GM19438 (cell line): ENCODE data around the gene RPP14.
"Not testable (repeated sequence)": the region's sequence is repeated elsewhere in the genome, so short reads cannot be mapped to it uniquely, and the experiment has no call there.

Experiments
- ATAC-seq: cut with Tn5 transposase; IDR thresholded peaks from one replicate; pipeline ENCODE4 v1.9.1; 2021; ENCODE audit warnings: low read depth; ENCODE audit not compliant: unreplicated experiment

RPP14 gene

GRCh38 chr3:58290446-58290845, 15.6 kb upstream of the RPP14 start:
- not testable (repeated sequence) for ATAC-seq

DNA sequence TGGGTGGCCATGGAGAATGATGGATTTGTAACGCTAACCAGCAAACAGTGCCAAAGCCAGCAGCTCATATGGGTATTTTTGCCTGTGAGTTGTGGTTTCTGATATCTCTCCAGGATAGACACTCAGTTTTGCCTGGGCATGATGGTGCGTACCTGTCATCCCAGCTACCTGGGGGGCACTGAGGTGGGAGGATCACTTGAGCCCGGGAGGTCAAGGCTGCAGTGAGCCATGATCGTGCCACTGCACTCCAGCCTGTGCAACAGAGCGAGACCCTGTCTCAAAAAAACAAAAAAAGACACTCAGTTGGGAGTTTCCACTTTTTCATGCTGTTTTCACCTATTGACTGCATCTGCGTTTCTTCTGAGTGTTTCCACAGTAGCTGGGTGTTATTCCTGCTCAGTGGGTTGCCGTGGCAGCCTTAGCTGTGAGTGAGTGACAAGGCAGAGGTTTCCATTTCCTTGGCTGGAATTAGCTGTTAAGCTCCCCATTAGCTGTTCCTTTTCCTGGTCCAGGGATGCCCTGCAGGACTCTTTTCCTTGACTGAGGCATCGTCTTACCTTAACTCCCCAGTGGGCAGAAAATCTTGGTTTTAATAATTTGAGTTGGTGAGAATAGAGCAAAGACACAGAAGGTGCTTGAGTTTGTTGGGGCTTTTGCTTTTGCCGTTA, 14.2 kb upstream of the RPP14 start:
- ATAC-seq = no peak

GRCh38 chr3:58292866-58293265, 13.2 kb upstream of the RPP14 start:
- ATAC-seq = no peak

GRCh38 chr3:58293516-58293915, 12.5 kb upstream of the RPP14 start:
- no peak for ATAC-seq

- no peak for ATAC-seq
These were observed 9.8 kb upstream of the RPP14 start for GRCh38 chr3:58296269-58296668.

DNA sequence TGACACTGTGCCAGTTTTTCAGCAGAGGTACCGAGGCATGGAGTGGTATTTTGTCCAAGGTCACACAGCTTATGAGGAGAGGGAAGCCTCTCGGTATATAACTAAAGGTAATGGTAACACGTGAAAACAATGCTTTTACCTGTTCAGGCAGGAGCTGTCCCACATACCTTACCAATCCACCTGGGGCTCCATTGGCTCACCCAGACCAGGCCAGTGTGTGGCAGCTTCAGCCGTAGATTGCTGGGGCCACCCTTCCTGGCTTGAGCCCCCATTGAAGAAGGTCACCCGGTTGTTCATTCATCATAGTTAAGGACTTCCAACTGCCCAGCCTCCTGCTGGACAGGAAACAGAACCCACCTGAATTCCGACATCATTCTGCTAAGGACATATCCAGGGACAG, 9.2 kb upstream of the RPP14 start:
- no peak for ATAC-seq

DNA sequence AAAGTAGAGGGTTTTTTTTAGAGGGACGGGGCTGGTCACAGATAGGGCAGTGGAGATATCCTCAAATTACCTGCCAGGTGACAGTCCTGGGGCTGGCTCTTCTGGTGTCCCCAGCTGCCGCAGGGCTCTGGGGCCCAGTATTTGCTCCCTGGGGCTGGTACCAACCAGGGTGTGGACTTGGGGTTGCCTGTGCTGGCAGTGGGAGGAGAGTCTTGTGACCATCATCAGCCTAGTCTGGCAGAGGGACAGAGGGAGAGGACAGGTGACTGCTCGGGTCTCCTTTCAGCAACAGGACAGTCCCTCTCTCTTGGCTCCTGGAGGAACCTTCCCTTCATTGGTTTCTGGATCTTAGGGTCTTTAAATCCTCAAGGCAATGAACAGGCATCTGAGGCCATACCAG, 7.9 kb upstream of the RPP14 start:
- no peak for ATAC-seq

DNA sequence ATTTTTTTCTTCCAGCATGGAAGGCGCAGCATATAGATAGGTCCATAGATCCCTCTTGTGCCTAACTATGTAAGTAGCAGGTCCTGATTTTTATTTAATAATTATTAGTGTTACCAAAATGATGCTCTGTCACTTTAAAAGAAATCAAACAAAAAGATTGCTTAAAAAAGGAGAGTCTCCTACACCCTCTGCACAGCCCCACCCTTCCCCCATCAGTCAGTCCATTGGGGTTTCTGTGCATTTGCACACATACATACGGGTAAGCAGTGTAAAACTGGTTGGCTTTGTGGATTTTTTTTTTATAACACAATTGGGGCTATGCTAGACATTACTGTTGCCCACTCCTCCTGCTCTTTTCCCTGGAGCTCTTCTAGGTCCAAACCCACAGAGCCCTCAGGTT, 7.0 kb upstream of the RPP14 start:
- ATAC-seq = no peak

DNA sequence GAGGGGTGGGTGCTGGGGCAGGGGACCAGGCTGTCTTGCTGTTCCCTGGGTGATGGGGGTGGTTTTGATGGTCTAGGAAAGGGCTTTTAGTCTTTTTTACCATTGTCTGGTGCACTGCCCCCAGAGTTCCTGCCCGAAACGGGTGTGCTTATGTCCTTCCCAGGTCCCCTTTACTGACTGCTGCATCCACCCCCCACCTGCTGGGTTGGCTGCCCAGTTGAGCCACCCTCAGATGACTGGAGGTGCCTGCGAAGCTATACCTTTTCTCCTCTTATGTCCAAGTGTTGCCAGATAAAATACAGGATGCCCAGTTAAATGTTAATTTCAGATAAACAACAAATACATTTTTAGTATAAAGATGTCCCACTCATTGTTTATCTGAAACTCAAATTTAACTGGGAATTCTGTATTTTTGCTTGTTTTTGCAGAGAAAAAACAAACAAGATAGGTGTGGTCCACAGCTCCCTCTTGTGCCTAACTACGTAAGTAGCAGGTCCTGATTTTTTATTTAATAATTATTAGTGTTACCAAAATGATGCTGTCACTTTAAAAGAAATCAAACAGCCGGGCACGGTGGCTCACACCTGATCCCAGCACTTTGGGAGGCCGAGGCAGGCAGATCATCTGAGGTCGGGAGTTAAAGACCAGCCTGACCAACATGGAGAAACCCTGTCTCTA, 6.1 kb upstream of the RPP14 start:
- ATAC-seq = no peak

GRCh38 chr3:58307639-58308215, 1.7 kb downstream of the RPP14 start:
- no peak for ATAC-seq

DNA sequence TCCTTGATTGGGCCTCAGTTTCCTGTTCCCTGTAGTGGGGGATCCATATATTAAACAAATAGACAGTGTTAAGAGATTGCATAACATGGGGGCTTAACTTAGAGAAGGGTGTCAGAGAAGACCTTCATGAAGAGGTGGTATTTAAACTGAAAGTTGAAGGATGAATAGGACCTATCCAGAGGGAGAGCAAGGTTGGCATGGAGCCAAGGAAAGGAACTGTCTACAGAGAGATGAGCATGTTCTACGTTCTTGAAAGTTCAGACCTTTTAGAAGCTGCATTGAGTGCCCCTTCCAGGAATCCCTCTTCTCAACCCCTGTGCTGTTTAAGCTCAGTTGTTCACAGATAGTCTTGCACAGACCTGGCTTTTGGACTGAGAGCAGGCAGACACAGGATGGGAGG, 2.7 kb downstream of the RPP14 start:
- no peak for ATAC-seq

- no peak for ATAC-seq
These were observed 11.8 kb downstream of the RPP14 start for GRCh38 chr3:58317811-58318210.

DNA sequence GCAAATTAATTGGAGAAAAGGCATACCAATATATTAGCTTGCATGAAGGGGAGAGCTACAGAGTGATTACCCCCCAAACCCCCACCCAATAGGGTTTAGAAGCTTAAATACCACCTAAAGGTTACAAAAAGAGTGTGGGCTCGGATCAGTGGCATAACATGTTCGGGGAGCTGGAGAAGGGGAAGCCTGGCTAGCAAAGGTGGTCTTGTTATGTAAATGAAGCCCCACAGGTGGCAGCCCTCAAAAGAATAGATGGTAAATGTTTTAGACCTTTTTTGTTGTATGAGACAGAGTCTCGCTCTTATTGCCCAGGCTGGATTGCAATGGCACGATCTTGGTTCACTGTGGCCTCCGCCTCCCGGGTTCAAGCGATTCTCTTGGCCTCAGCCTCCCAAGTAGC, 15.7 kb downstream of the RPP14 start:
- ATAC-seq = no peak

GRCh38 chr3:58322793-58323192, 16.7 kb downstream of the RPP14 start:
- ATAC-seq = no peak

DNA sequence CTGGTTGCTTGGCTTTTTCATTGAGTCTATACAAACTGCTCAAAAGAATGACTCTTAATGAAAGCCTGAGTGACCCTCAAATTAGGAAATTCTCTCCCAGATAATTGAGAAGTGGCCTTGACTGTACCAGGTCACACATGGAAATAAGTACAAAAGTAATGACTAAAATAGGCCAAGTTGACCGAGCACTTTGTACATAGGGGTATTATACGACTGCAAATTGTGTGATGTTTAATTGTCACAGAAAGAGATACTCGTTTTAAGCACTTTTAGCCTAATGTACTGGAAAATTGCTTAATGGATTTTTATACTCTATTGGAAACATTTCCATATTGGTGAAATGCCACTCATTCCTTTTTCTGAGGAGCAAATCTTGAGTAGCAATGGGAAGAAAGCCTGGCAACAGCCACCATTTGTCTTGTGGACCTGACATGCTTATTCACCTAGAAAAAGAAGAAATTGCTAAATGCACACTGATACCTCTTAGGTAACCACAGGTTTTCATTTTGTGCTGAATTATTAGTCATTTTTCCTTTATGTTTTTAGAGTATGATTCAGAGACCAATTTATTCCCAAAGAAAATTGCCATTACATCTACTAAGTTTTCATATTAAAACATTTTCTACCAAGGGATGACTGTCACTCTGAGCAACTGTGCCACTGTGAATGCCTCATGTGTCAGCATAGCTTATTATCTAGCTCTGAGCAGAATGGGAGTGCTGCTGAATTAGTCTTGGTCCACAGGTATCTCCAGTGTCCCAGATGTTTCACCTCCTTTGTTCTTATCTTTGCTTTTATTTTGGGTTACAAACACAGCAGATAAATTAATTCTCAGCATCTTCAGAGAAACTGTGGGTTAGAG, 17.7 kb downstream of the RPP14 start:
- ATAC-seq = no peak

DNA sequence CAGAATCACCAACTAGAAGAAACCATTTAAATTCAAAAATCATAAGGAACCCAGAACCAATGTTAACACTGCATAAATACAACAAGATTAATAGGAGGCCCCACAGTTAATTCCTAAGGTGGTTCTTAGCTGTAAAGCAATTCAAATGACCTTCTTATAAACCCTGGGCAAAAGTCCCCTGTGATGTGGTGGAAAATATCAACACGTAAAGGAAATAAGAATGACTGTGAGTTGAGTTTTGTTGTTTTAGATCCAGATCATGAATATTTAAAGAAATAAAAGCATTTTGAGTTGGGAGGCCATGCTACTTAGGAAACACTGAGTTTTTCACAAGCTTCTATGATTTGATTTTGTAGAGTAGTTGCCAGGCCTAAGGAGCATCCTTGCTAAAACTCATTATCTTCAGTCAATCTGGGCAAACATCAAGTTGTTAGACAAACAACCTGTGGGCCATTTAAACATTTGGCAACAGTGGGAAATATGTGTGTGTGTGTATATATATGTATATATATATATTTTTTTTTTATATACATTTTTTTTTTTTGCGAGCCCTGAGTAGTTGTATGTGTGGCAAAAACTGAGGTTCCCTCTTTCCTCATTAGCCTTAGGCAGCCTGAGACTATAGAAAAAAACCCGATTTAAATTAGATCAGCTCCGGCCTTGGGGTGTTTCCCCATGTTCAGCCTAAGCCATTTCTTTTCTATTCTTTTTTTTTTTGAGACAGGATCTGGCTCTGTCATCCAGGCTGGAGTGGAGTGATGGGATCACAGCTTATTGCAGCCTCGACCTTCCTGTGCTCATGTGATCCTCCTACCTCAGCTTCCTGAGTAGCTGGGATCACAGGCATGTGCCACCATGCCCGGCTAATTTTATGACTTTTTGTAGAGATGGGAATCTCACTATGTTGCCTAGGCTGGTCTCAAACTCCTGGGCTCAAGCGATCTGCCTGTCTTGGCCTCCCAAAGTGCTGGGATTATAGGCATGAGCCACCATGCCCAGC, 18.6 kb downstream of the RPP14 start:
- no peak for ATAC-seq

DNA sequence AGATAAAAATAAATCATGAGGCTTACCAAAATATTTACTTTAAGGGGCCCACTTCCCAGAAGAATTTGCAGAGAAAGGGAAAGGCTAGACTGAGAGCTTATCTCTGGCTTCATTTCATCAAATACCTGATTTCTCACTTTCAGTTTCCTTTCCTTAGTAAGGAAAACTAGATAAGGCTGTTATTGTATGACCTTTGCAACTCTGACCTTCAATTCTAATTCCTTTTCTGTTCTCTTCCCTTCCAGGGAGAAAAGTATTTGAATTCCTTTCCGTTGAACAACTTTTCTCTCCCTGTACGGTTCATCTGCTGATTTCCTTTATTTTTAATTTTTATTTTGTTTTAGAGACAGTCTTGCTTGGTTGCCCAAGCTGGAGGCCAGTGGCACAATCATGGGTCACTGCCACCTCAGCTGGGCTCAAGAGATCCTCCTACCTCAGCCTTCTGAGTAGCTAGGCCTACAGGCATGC, 19.5 kb downstream of the RPP14 start:
- ATAC-seq = no peak

DNA sequence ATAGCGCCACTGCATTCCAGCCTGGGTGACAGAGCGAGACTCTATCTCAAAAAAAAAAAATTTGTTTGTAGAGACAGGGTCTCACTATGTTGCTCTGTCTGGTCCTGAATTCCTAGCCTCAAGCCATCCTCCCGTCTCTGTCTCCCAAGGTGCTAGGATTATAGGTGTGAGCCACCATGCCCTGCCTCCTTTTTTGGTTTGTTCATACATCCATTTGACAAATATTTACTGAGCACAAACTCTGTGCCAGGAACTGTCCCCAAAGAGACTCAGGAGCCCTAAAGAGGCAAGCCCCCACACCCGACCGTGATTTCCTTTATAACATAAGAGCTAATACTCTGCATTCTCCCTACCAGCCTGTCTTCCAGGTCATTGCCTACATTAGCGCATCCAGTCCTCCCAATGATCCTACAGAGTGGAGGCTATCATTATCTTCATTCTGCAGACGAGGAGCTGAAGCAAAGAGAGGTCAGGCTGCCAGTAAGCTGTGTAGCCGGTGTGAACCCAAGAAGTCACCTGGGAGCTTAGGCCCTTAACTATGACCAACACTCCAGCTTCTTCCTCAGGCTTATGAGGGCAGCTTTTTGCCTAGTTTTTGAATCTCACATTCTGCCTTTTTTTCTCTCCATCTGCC, 20.3 kb downstream of the RPP14 start:
- ATAC-seq = no peak

DNA sequence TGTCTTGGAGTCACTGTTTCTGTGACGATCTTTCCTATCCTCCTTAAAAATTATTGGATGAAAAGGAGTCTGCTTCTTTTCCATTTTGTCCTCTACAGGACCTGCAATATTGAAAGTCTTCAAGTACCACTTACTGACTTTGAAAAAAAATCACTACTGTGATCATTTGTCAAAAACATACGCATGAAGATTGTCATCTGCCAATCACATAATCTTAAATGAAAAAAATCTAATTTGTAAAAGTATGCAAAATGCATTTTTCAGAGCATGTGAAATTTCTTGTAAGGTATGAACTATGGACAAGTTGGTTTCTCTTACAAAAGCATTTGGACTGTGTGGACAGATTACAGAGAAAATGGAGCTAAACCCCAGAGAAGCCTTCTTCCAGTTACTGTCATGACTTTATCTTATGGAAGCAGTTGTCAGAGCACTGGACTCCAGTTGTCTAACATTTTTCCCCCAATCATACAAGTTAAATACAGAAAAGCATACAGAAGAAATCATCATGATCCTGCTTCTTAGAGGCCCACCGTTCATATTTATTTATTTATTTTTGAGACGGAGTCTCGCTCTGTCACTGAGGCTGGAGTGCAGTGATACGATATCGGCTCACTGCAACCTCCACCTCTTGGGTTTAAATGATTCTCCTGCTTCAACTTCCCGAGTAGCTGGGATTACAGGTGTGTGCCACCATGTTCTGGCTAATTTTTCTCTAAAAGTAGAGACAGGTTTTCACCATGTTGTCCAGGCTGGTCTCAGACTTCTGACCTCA, 23.3 kb downstream of the RPP14 start:
- no peak for ATAC-seq
